Activated B cell treated with CpG ODN at 0.5 μM for 24 hours (primary cell): Measurements from ENCODE around the gene CYP4F12. TPM values are rescaled to one million over a fixed set of nuclear protein-coding genes. Genes with fewer than 3 reads are reported as not detected.

Experiments used
- ATAC-seq: fragments of 200-7000 bp; cut with Tn5 transposase; one replicate; pipeline ENCODE4 v1.10.0; 2021; ENCODE audit warnings: low read depth, mild to moderate bottlenecking, moderate library complexity
- CTCF ChIA-PET: fragments of 350-600 bp; sonication (Branson Sonifier 250); formaldehyde crosslinking; loops from one replicate; lab custom pipeline; 2021; ENCODE audit warnings: antibody characterized with exemption; lab: Charles Lee
- POLR2A ChIA-PET: fragments of 350-600 bp; sonication (Branson Sonifier 250); formaldehyde crosslinking; loops from one replicate; lab custom pipeline; 2021; ENCODE audit warnings: antibody characterized with exemption; lab: Charles Lee
- DNase-seq: peaks from one replicate; pipeline ENCODE4 v3.0.0; 2022
- H3K27ac Mint-ChIP-seq: one replicate; pipeline ENCODE4 v1.8.0; 2020; ENCODE audit warnings: mixed read lengths
- H3K27me3 Mint-ChIP-seq: one replicate; pipeline ENCODE4 v1.8.0; 2021; ENCODE audit warnings: mixed read lengths
- H3K36me3 Mint-ChIP-seq: one replicate; pipeline ENCODE4 v1.8.0; 2021; ENCODE audit warnings: low read depth, mixed read lengths
- H3K4me1 Mint-ChIP-seq: one replicate; pipeline ENCODE4 v1.8.0; 2021; ENCODE audit warnings: mixed read lengths
- H3K4me3 Mint-ChIP-seq: one replicate; pipeline ENCODE4 v1.8.0; 2020; ENCODE audit warnings: mild to moderate bottlenecking, mixed read lengths
- H3K9me3 Mint-ChIP-seq: one replicate; pipeline ENCODE4 v1.8.0; 2020; ENCODE audit warnings: mixed read lengths
- CTCF ChIP-seq: fragments of 200-600 bp; IDR thresholded peaks from one replicate; pipeline ENCODE4 v1.8.0; 2022; ENCODE audit warnings: antibody characterized with exemption, mild to moderate bottlenecking
- intact Hi-C: fragments of 100-400 bp; cut with micrococcal nuclease; formaldehyde crosslinking; loops from one replicate; pipeline ENCODE4 v1.15.1; 2024
- total RNA-seq: library from RNA; stranded (reverse); gene quantifications from 2 replicates; pipeline ENCODE4 v1.2.3, GENCODE V29; 2022

CYP4F12 gene
- total RNA-seq, 1 donor from 2014 or later, result not detected

- TF ChIP-seq CTCF, result no peak
- intact Hi-C loops, result no loop called here
- Mint-ChIP-seq H3K4me3 (no peak overlapping the region), H3K27ac (no peak overlapping the region), H3K36me3 (no peaks in the 10 kb centered on the region), H3K4me1 (no peaks in the 10 kb centered on the region), H3K9me3 (peaks cover 13% of the 10 kb centered on the region), H3K27me3 (peaks cover 21% of the 10 kb centered on the region)
- ATAC-seq (no peak), DNase-seq (no peak)
- CTCF ChIA-PET, result no interaction called here
- POLR2A ChIA-PET, result no interaction called here
Observed at GRCh38 chr19:15684828-15685227, 11.9 kb downstream of the CYP4F12 start.

DNA sequence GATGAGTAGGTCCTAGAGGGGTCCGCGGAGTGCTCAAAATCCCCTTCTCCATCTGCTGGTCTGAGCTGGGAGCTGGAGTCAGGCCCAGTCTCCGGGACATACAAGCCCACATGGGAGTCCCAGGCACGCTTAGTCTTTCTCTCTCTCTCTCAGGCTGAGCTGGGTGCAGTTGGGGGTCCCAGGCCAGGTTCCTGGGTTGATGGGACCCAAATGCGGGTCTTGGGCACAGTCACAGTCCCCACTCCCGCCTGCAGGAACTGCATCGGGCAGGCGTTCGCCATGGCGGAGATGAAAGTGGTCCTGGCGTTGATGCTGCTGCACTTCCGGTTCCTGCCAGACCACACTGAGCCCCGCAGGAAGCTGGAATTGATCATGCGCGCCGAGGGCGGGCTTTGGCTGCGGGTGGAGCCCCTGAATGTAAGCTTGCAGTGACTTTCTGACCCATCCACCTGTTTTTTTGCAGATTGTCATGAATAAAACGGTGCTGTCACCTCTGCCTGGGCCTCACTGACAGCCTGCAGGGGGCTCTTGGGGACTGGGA, 23.8 kb downstream of the CYP4F12 start:
- peaks cover 8% of the 10 kb centered on the region for H3K27me3 Mint-ChIP-seq
- no peak for TF ChIP-seq CTCF
- no peak overlapping the region for H3K4me3 Mint-ChIP-seq
- intact Hi-C loops, result no loop called here
- H3K9me3 Mint-ChIP-seq, result no peaks in the 10 kb centered on the region
- H3K27ac Mint-ChIP-seq, result no peak overlapping the region
- POLR2A ChIA-PET, result no interaction called here
- no peak for ATAC-seq
- DNase-seq, result no peak
- CTCF ChIA-PET, result no interaction called here
- H3K36me3 Mint-ChIP-seq, result no peaks in the 10 kb centered on the region
- H3K4me1 Mint-ChIP-seq, result no peaks in the 10 kb centered on the region

DNA sequence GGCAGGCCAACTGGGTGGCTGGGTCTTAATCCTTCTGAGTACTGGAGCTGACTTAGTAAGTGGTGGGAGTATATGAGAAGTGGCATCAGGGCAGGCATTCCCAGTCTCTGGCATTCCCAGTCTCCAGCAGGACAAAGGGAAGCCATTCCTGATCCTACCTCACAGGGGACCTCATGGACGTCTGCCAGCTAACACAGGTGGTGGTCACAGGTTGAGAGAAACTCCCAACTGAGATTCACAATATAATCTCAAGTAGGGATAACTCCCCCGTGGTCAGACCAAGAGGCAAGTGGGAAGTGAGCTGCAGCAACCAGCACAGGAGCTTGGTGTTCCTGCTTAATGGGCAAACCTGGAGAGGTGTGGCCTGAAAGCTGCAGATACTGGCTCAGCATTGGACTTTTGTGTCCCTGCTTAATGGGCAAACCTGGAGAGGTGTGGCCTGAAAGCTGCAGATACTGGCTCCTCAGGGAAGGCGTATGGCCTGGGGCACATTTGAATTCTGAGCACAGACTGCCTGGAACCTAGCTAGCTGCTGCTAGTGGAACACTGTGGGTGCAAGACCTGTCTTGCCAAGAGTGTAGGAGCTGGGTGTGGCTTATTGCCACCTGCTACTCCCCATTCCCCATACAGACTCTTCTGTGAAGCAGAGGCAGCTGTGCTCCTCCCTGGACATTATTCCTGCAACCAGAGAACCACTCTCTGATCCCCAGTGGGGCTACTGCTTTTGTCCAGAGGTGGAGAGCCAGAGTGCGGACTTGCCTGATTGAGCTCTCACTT, 29.1 kb downstream of the CYP4F12 start:
- no peak for TF ChIP-seq CTCF
- peaks cover 17% of the 10 kb centered on the region for H3K27me3 Mint-ChIP-seq
- intact Hi-C loops, result no loop called here
- H3K27ac Mint-ChIP-seq, result no peak overlapping the region
- CTCF ChIA-PET, result no interaction called here
- ATAC-seq, result no peak
- no peak for DNase-seq
- POLR2A ChIA-PET, result no interaction called here
- no peak overlapping the region for H3K4me3 Mint-ChIP-seq
- no peaks in the 10 kb centered on the region for H3K4me1 Mint-ChIP-seq
- peaks cover 5% of the 10 kb centered on the region for H3K9me3 Mint-ChIP-seq
- no peaks in the 10 kb centered on the region for H3K36me3 Mint-ChIP-seq

GRCh38 chr19:15702534-15702930, 29.6 kb downstream of the CYP4F12 start:
- DNase-seq (no peak), ATAC-seq (no peak)
- Mint-ChIP-seq H3K9me3 (peaks cover 5% of the 10 kb centered on the region), H3K36me3 (no peaks in the 10 kb centered on the region), H3K4me1 (no peaks in the 10 kb centered on the region), H3K4me3 (no peak overlapping the region), H3K27me3 (peaks cover 17% of the 10 kb centered on the region), H3K27ac (no peak overlapping the region)
- no peak for TF ChIP-seq CTCF
- ChIA-PET POLR2A (no interaction called here), CTCF (no interaction called here)
- intact Hi-C loops, result no loop called here

GRCh38 chr19:15714638-15715037, 41.8 kb downstream of the CYP4F12 start:
- CTCF ChIA-PET, result no interaction called here
- Mint-ChIP-seq H3K4me3 (no peak overlapping the region), H3K27me3 (peaks cover 22% of the 10 kb centered on the region), H3K4me1 (no peaks in the 10 kb centered on the region), H3K36me3 (no peaks in the 10 kb centered on the region), H3K27ac (no peak overlapping the region), H3K9me3 (no peaks in the 10 kb centered on the region)
- TF ChIP-seq CTCF, result no peak
- ATAC-seq, result no peak
- POLR2A ChIA-PET, result no interaction called here
- intact Hi-C loops, result no loop called here
- DNase-seq, result no peak
